HepG2 (cell line): ENCODE results near the gene TMEM198. TPM values are rescaled to one million over a fixed set of nuclear protein-coding genes. Genes with fewer than 3 reads are reported as not detected.

ENCODE experiments used
- CC2D1A ChIP-seq: sonication (generic); formaldehyde crosslinking; IDR thresholded peaks from 2 replicates; pipeline ENCODE4 v1.8.1; 2023; ENCODE audit warnings: mild to moderate bottlenecking, missing genetic modification reagents
- CENPT ChIP-seq: sonication (generic); formaldehyde crosslinking; IDR thresholded peaks from 2 replicates; pipeline ENCODE4 v1.8.0; 2022; ENCODE audit warnings: low read depth, mild to moderate bottlenecking, moderate library complexity, missing genetic modification reagents
- KDM2A ChIP-seq: sonication (generic); formaldehyde crosslinking; IDR thresholded peaks from 2 replicates; pipeline ENCODE4 v1.4.0; 2020; ENCODE audit warnings: low read depth, missing genetic modification reagents, borderline replicate concordance
- KLF16 ChIP-seq, 2 experiments: sonication (generic) in 1 of 2; formaldehyde crosslinking in 1 of 2; IDR thresholded peaks; 2 replicates each; pipeline versions ENCODE4 v1.6.1 to v1.8.0; 2016 to 2023; ENCODE audit warnings: missing genetic modification reagents in 2 of 2, missing compliant biosample characterization in 1 of 2
- MXD1 ChIP-seq: sonication (generic); formaldehyde crosslinking; IDR thresholded peaks from 2 replicates; pipeline ENCODE4 v1.4.0; 2020; ENCODE audit warnings: mild to moderate bottlenecking, missing genetic modification reagents
- NFIB ChIP-seq: sonication (generic); formaldehyde crosslinking; IDR thresholded peaks from 2 replicates; pipeline ENCODE4 v1.9.0; 2021; ENCODE audit warnings: missing genetic modification reagents, mild to moderate bottlenecking, borderline replicate concordance
- REPIN1 ChIP-seq: sonication (generic); formaldehyde crosslinking; IDR thresholded peaks from 2 replicates; pipeline ENCODE4 v1.8.0; 2022; ENCODE audit warnings: missing genetic modification reagents, low read depth, mild to moderate bottlenecking, borderline replicate concordance
- SALL1 ChIP-seq: sonication (generic); formaldehyde crosslinking; IDR thresholded peaks from 2 replicates; pipeline ENCODE4 v1.8.0; 2022; ENCODE audit warnings: mild to moderate bottlenecking, missing genetic modification reagents
- THAP11 ChIP-seq: IDR thresholded peaks from 2 replicates; pipeline ENCODE4 v1.6.1; 2016; ENCODE audit warnings: missing biosample characterization, missing genetic modification reagents
- ZBTB38 ChIP-seq: sonication (generic); formaldehyde crosslinking; IDR thresholded peaks from 2 replicates; pipeline ENCODE4 v1.5.1; 2020; ENCODE audit warnings: mild to moderate bottlenecking, missing genetic modification reagents
- ZMAT5 ChIP-seq: sonication (generic); formaldehyde crosslinking; IDR thresholded peaks from 2 replicates; pipeline ENCODE4 v1.5.0; 2020; ENCODE audit warnings: mild to moderate bottlenecking, low read depth, missing genetic modification reagents, borderline replicate concordance
- ZNF318 ChIP-seq: sonication (generic); formaldehyde crosslinking; IDR thresholded peaks from 2 replicates; pipeline ENCODE4 v1.4.0; 2020; ENCODE audit warnings: mild to moderate bottlenecking, missing genetic modification reagents
- ZNF335 ChIP-seq: sonication (generic); formaldehyde crosslinking; IDR thresholded peaks from 2 replicates; pipeline ENCODE4 v1.4.0; 2020; ENCODE audit warnings: missing genetic modification reagents
- ZNF607 ChIP-seq: sonication (generic); formaldehyde crosslinking; IDR thresholded peaks from 2 replicates; pipeline ENCODE4 v1.5.1; 2020; ENCODE audit warnings: missing genetic modification reagents, mild to moderate bottlenecking, borderline replicate concordance
- ZNF761 ChIP-seq: sonication (generic); formaldehyde crosslinking; conservative IDR thresholded peaks from 2 replicates; pipeline ENCODE4 v1.4.0; 2020; ENCODE audit warnings: mild to moderate bottlenecking, missing genetic modification reagents
- ZNF878 ChIP-seq: sonication (generic); formaldehyde crosslinking; IDR thresholded peaks from 2 replicates; pipeline ENCODE4 v1.8.1; 2023; ENCODE audit warnings: mild to moderate bottlenecking, missing genetic modification reagents, moderate library complexity
- ZSCAN9 ChIP-seq: IDR thresholded peaks from 2 replicates; pipeline ENCODE4 v1.6.1; 2016; ENCODE audit warnings: borderline replicate concordance
- ZXDC ChIP-seq: sonication (generic); formaldehyde crosslinking; IDR thresholded peaks from 2 replicates; pipeline ENCODE4 v1.5.0; 2020; ENCODE audit warnings: mild to moderate bottlenecking, missing genetic modification reagents
- polyA plus RNA-seq, 8 experiments: library from polyadenylated mRNA; depleted of rRNA in 3 of 8; stranded (reverse) in 7 of 8; unstranded in 1 of 8; fragments of >200 nt; fragmentation: Illumina TruSeq in 4 of 8; extraction: Trizol in 4 of 8; gene quantifications; 2 replicates each; pipeline versions ENCODE4 v1.2.1 to v1.2.3, GENCODE V29; 2011 to 2016; ENCODE audit warnings: low read depth in 4 of 8, missing spikeins in 1 of 8, mixed read lengths in 1 of 8; ENCODE audit not compliant: insufficient read depth in 1 of 8
- total RNA-seq, 5 experiments: library from RNA; depleted of rRNA; stranded (reverse); fragments of >200 nt; fragmentation: Illumina TruSeq; extraction: Trizol; gene quantifications; 2 replicates each; pipeline ENCODE4 v1.2.3, GENCODE V29; 2016; ENCODE audit warnings: low read depth in 1 of 5

Gene TMEM198
- total and polyA plus RNA-seq, 2 of the 13 experiments (the other 11 are each of a cell fraction or from before 2014, with no cell fraction given), result 17.3 to 23.5 TPM

- TF ChIP-seq ZXDC, result no peak
- 0 out of 2 replicates have a peak, but pooled peaks have one; percentile 1 for TF ChIP-seq THAP11 (CRISPR knock-in tag)
- peak; percentile 14; the same call in 1 of the 2 replicates for TF ChIP-seq KDM2A (CRISPR knock-in tag)
- peak; percentile 4; the same call in 1 of the 2 replicates for TF ChIP-seq CENPT (CRISPR knock-in tag)
- TF ChIP-seq NFIB (CRISPR knock-in tag), result no peak
- no peak for TF ChIP-seq SALL1 (CRISPR knock-in tag)
- TF ChIP-seq ZBTB38 (CRISPR knock-in tag), result no peak
- TF ChIP-seq MXD1 (CRISPR knock-in tag), result no peak
- TF ChIP-seq ZNF761 (CRISPR knock-in tag), result no peak
- TF ChIP-seq ZNF878 (CRISPR knock-in tag), result no peak
- TF ChIP-seq CC2D1A (CRISPR knock-in tag), result no peak
- no peak for TF ChIP-seq ZSCAN9 (CRISPR knock-in tag)
- no peak for TF ChIP-seq ZNF607 (CRISPR knock-in tag)
- no peak for TF ChIP-seq ZNF318
- TF ChIP-seq ZMAT5 (CRISPR knock-in tag), result no peak
- TF ChIP-seq ZNF335 (CRISPR knock-in tag), result no peak
- no peak for TF ChIP-seq KLF16 (CRISPR knock-in tag; IDR thresholded peaks at IDR 0.05)
- no peak for TF ChIP-seq REPIN1
Measured at GRCh38 chr2:219570924-219571310, 27.1 kb downstream of the TMEM198 start (continued).
